ENCODE data around the gene TOR1AIP2.

TOR1AIP2 gene

GRCh38 chr1:179823693-179824092 is 53.9 kb downstream of the TOR1AIP2 start:
- no peak for DNase-seq

- no peak for DNase-seq
Observed at GRCh38 chr1:179822065-179822464, 55.5 kb downstream of the TOR1AIP2 start.

- DNase-seq: no peak
Observed at GRCh38 chr1:179821524-179821923, 56.1 kb downstream of the TOR1AIP2 start.

- DNase-seq: no peak
Observed at GRCh38 chr1:179820226-179820970, 57.2 kb downstream of the TOR1AIP2 start.

GRCh38 chr1:179818743-179819173 is 58.8 kb downstream of the TOR1AIP2 start:
- no peak for DNase-seq

GRCh38 chr1:179818260-179818659 is 59.3 kb downstream of the TOR1AIP2 start:
- DNase-seq: no peak

- no peak for DNase-seq
Observed at GRCh38 chr1:179817789-179818188, 59.8 kb downstream of the TOR1AIP2 start.

- no peak for DNase-seq
Observed at GRCh38 chr1:179817056-179817455, 60.5 kb downstream of the TOR1AIP2 start.

GRCh38 chr1:179816196-179816960 is 61.2 kb downstream of the TOR1AIP2 start:
- DNase-seq: no peak

GRCh38 chr1:179815641-179816040 is 62.0 kb downstream of the TOR1AIP2 start:
- DNase-seq: no peak

- DNase-seq: no peak
Observed at GRCh38 chr1:179814546-179814838, 63.1 kb downstream of the TOR1AIP2 start.

- no peak for DNase-seq
Observed at GRCh38 chr1:179813626-179814545, 63.7 kb downstream of the TOR1AIP2 start.

GRCh38 chr1:179812501-179813292 is 64.9 kb downstream of the TOR1AIP2 start:
- DNase-seq: no peak

GRCh38 chr1:179810367-179810715 is 67.3 kb downstream of the TOR1AIP2 start:
- DNase-seq: no peak

- DNase-seq: no peak
Observed at GRCh38 chr1:179809506-179810366, 67.9 kb downstream of the TOR1AIP2 start.

GRCh38 chr1:179808503-179808902 is 69.1 kb downstream of the TOR1AIP2 start:
- no peak for DNase-seq

GRCh38 chr1:179807691-179808485 is 69.7 kb downstream of the TOR1AIP2 start:
- DNase-seq: no peak

- DNase-seq: no peak
Observed at GRCh38 chr1:179807291-179807690, 70.3 kb downstream of the TOR1AIP2 start.

GRCh38 chr1:179806333-179806732 is 71.3 kb downstream of the TOR1AIP2 start:
- DNase-seq: no peak

- no peak for DNase-seq
Observed at GRCh38 chr1:179805291-179806195, 72.1 kb downstream of the TOR1AIP2 start.

All from cortex of kidney (tissue), 1 donor.